HepG2 (cell line): ENCODE data around the gene MYRIP. TPM values are rescaled to one million over a fixed set of nuclear protein-coding genes. Genes with fewer than 3 reads are reported as not detected.

Experiments
- HMGXB3 ChIP-seq: sonication (generic); formaldehyde crosslinking; IDR thresholded peaks from 2 replicates; pipeline ENCODE4 v1.4.0; 2020; ENCODE audit warnings: missing genetic modification reagents, borderline replicate concordance
- HOXA3 ChIP-seq: sonication (generic); formaldehyde crosslinking; IDR thresholded peaks from 2 replicates; pipeline ENCODE4 v1.5.0; 2020; ENCODE audit warnings: missing genetic modification reagents
- PLSCR1 ChIP-seq: sonication (generic); formaldehyde crosslinking; IDR thresholded peaks from 2 replicates; pipeline ENCODE4 v1.5.0; 2020; ENCODE audit warnings: missing genetic modification reagents, mild to moderate bottlenecking, borderline replicate concordance
- RELA ChIP-seq: sonication (generic); formaldehyde crosslinking; IDR thresholded peaks from 2 replicates; pipeline ENCODE4 v1.4.0; 2020; ENCODE audit warnings: missing genetic modification reagents
- SNAPC5 ChIP-seq: sonication (generic); formaldehyde crosslinking; IDR thresholded peaks from 2 replicates; pipeline ENCODE4 v1.8.1; 2023; ENCODE audit warnings: mild to moderate bottlenecking, missing genetic modification reagents, borderline replicate concordance
- SP5 ChIP-seq: IDR thresholded peaks from 2 replicates; pipeline ENCODE4 v1.6.1; 2016; ENCODE audit warnings: low read depth, borderline replicate concordance
- TBX2 ChIP-seq: sonication (generic); formaldehyde crosslinking; IDR thresholded peaks from 2 replicates; pipeline ENCODE4 v1.5.0; 2020; ENCODE audit warnings: missing genetic modification reagents, mild to moderate bottlenecking, borderline replicate concordance
- YY1 ChIP-seq: IDR thresholded peaks from 2 replicates; pipeline ENCODE4 v1.6.1; 2011; ENCODE audit warnings: low read length, low read depth, moderate library complexity, mild to moderate bottlenecking; ENCODE audit not compliant: insufficient read depth, insufficient replicate concordance
- ZBTB3 ChIP-seq: sonication (generic); formaldehyde crosslinking; IDR thresholded peaks from 2 replicates; pipeline ENCODE4 v1.4.0; 2020; ENCODE audit warnings: low read depth, mild to moderate bottlenecking, moderate library complexity, missing genetic modification reagents, borderline replicate concordance
- ZBTB7B ChIP-seq: sonication (generic); formaldehyde crosslinking; IDR thresholded peaks from 2 replicates; pipeline ENCODE4 v1.4.0; 2020; ENCODE audit warnings: missing genetic modification reagents
- ZNF234 ChIP-seq: sonication (generic); formaldehyde crosslinking; conservative IDR thresholded peaks from 2 replicates; pipeline ENCODE4 v1.5.1; 2020; ENCODE audit warnings: mild to moderate bottlenecking, missing genetic modification reagents
- ZNF24 ChIP-seq: fragments of 450-650 bp; IDR thresholded peaks from 2 replicates; pipeline ENCODE4 v1.6.1; 2017; ENCODE audit warnings: antibody characterized with exemption, mild to moderate bottlenecking
- ZNF839 ChIP-seq: sonication (generic); formaldehyde crosslinking; IDR thresholded peaks from 2 replicates; pipeline ENCODE4 v1.4.0; 2020; ENCODE audit warnings: missing genetic modification reagents, mild to moderate bottlenecking, borderline replicate concordance
- ZSCAN22 ChIP-seq: sonication (generic); formaldehyde crosslinking; IDR thresholded peaks from 2 replicates; pipeline ENCODE4 v1.4.0; 2020; ENCODE audit warnings: mild to moderate bottlenecking, missing genetic modification reagents
- ZSCAN5A ChIP-seq: sonication (generic); formaldehyde crosslinking; IDR thresholded peaks from 2 replicates; pipeline ENCODE4 v1.8.0; 2022; ENCODE audit warnings: mild to moderate bottlenecking, missing genetic modification reagents, borderline replicate concordance
- polyA plus RNA-seq, 8 experiments: library from polyadenylated mRNA; depleted of rRNA in 3 of 8; stranded (reverse) in 7 of 8; unstranded in 1 of 8; fragments of >200 nt; fragmentation: Illumina TruSeq in 4 of 8; extraction: Trizol in 4 of 8; gene quantifications; 2 replicates each; pipeline versions ENCODE4 v1.2.1 to v1.2.3, GENCODE V29; 2011 to 2016; ENCODE audit warnings: low read depth in 4 of 8, missing spikeins in 1 of 8, mixed read lengths in 1 of 8; ENCODE audit not compliant: insufficient read depth in 1 of 8
- total RNA-seq, 5 experiments: library from RNA; depleted of rRNA; stranded (reverse); fragments of >200 nt; fragmentation: Illumina TruSeq; extraction: Trizol; gene quantifications; 2 replicates each; pipeline ENCODE4 v1.2.3, GENCODE V29; 2016; ENCODE audit warnings: low read depth in 1 of 5
- TF ChIP-seq, protein P1 (sequence below): sonication (generic); formaldehyde crosslinking; IDR thresholded peaks from 2 replicates; pipeline ENCODE4 v1.9.0; 2021; ENCODE audit warnings: missing genetic modification reagents, borderline replicate concordance
- TF ChIP-seq, protein P2 (sequence below): IDR thresholded peaks from 2 replicates; pipeline ENCODE4 v1.6.1; 2016
- TF ChIP-seq, protein P3 (sequence below): IDR thresholded peaks from 2 replicates; pipeline ENCODE4 v1.6.1; 2016; ENCODE audit warnings: low read depth, control low read depth
- TF ChIP-seq, protein P4 (sequence below): sonication (generic); formaldehyde crosslinking; IDR thresholded peaks from 2 replicates; pipeline ENCODE4 v1.4.0; 2020; ENCODE audit warnings: missing genetic modification reagents

Gene MYRIP
- total and polyA plus RNA-seq, 2 of the 13 experiments (the other 11 are each of a cell fraction or from before 2014, with no cell fraction given) = 0.64 to 0.84 TPM

GRCh38 chr3:40309418-40309924, 500.1 kb downstream of the MYRIP start, which contains the start of gene EIF1B (continued):
- peak; percentile 65; the same call in 1 of the 2 replicates for TF ChIP-seq ZSCAN5A (CRISPR knock-in tag)
- no peak for TF ChIP-seq ZSCAN22
- TF ChIP-seq ZNF24 = no peak
- TF ChIP-seq, protein P1, sequence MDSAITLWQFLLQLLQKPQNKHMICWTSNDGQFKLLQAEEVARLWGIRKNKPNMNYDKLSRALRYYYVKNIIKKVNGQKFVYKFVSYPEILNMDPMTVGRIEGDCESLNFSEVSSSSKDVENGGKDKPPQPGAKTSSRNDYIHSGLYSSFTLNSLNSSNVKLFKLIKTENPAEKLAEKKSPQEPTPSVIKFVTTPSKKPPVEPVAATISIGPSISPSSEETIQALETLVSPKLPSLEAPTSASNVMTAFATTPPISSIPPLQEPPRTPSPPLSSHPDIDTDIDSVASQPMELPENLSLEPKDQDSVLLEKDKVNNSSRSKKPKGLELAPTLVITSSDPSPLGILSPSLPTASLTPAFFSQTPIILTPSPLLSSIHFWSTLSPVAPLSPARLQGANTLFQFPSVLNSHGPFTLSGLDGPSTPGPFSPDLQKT = no peak
- TF ChIP-seq TBX2 = peak; percentile 70; the same call in 1 of the 2 replicates
- no peak for TF ChIP-seq ZBTB3 (CRISPR knock-in tag)
- no peak; the same call in 1 of the 2 replicates for TF ChIP-seq HMGXB3 (CRISPR knock-in tag)
- peak; percentile 97 for TF ChIP-seq HOXA3 (CRISPR knock-in tag)
- TF ChIP-seq SP5 (CRISPR knock-in tag) = no peak; the same call in 1 of the 2 replicates
- TF ChIP-seq, protein P2, sequence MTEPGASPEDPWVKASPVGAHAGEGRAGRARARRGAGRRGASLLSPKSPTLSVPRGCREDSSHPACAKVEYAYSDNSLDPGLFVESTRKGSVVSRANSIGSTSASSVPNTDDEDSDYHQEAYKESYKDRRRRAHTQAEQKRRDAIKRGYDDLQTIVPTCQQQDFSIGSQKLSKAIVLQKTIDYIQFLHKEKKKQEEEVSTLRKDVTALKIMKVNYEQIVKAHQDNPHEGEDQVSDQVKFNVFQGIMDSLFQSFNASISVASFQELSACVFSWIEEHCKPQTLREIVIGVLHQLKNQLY (CRISPR knock-in tag) = no peak
- TF ChIP-seq ZBTB7B (CRISPR knock-in tag) = 0 out of 2 replicates have a peak, but pooled peaks have one; percentile 26
- TF ChIP-seq ZNF839 (CRISPR knock-in tag) = no peak
- TF ChIP-seq, protein P3, sequence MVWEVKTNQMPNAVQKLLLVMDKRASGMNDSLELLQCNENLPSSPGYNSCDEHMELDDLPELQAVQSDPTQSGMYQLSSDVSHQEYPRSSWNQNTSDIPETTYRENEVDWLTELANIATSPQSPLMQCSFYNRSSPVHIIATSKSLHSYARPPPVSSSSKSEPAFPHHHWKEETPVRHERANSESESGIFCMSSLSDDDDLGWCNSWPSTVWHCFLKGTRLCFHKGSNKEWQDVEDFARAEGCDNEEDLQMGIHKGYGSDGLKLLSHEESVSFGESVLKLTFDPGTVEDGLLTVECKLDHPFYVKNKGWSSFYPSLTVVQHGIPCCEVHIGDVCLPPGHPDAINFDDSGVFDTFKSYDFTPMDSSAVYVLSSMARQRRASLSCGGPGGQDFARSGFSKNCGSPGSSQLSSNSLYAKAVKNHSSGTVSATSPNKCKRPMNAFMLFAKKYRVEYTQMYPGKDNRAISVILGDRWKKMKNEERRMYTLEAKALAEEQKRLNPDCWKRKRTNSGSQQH (CRISPR knock-in tag) = peak; percentile 28; the same call in 1 of the 2 replicates
- no peak; the same call in 1 of the 2 replicates for TF ChIP-seq ZNF234 (CRISPR knock-in tag)
- peak; percentile 23; the same call in 1 of the 2 replicates for TF ChIP-seq PLSCR1 (CRISPR knock-in tag)
- peak; percentile 97 for TF ChIP-seq YY1
- no peak for TF ChIP-seq SNAPC5 (CRISPR knock-in tag)
- no peak for TF ChIP-seq RELA (CRISPR knock-in tag)
- TF ChIP-seq, protein P4, sequence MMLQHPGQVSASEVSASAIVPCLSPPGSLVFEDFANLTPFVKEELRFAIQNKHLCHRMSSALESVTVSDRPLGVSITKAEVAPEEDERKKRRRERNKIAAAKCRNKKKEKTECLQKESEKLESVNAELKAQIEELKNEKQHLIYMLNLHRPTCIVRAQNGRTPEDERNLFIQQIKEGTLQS (CRISPR knock-in tag) = no peak
